ENCODE measurements around the gene PLA2G6.

- TF ChIP-seq FOS (IDR thresholded peaks at IDR 0.05; ENCODE audit: low read depth, low read length) (no peak), CTCF (conservative IDR thresholded peaks at IDR 0.05; ENCODE audit: low read depth, low read length) (no peak)
These were observed 39.8 kb upstream of the PLA2G6 start for GRCh38 chr22:38221407-38221806.

Data from IMR-90 (cell line).